BLaER1 treated with 17β-estradiol and CSF1 and Interleukin-3, amounts not matched to agents 10 nM and 100 nM (cell line): ENCODE results near the gene PAX7.

ENCODE experiments used
- H3K27ac ChIP-seq, 11 experiments: shearing (Covaris generic); formaldehyde crosslinking; 2 replicates each; pipeline ENCODE4 v1.8.1; 2022
- H3K27me3 ChIP-seq, 11 experiments: shearing (Covaris generic); formaldehyde crosslinking; 2 replicates each; pipeline ENCODE4 v1.8.1; 2022
- H3K36me3 ChIP-seq, 11 experiments: shearing (Covaris generic); formaldehyde crosslinking; 2 replicates each; pipeline ENCODE4 v1.8.1; 2022
- H3K4me1 ChIP-seq, 10 experiments: shearing (Covaris generic); formaldehyde crosslinking; 2 replicates each; pipeline ENCODE4 v1.8.1; 2022
- H3K4me2 ChIP-seq, 11 experiments: shearing (Covaris generic); formaldehyde crosslinking; 2 replicates each; pipeline ENCODE4 v1.8.1; 2022
- H3K4me3 ChIP-seq, 10 experiments: shearing (Covaris generic); formaldehyde crosslinking; 2 replicates each; pipeline ENCODE4 v1.8.1; 2022
- H3K9ac ChIP-seq, 11 experiments: shearing (Covaris generic); formaldehyde crosslinking; 2 replicates each; pipeline ENCODE4 v1.8.1; 2022
- H3K9me3 ChIP-seq, 11 experiments: shearing (Covaris generic); formaldehyde crosslinking; replicated peaks in 1 of 11; 2 replicates each; pipeline ENCODE4 v1.8.1; 2022
- H4K20me1 ChIP-seq, 11 experiments: shearing (Covaris generic); formaldehyde crosslinking; 2 replicates each; pipeline ENCODE4 v1.8.1; 2022
- Cebpa-rat ChIP-seq, 11 experiments: shearing (Covaris generic); IDR thresholded peaks; 2 replicates each; pipeline ENCODE4 v1.8.1; 2022

PAX7 gene

DNA sequence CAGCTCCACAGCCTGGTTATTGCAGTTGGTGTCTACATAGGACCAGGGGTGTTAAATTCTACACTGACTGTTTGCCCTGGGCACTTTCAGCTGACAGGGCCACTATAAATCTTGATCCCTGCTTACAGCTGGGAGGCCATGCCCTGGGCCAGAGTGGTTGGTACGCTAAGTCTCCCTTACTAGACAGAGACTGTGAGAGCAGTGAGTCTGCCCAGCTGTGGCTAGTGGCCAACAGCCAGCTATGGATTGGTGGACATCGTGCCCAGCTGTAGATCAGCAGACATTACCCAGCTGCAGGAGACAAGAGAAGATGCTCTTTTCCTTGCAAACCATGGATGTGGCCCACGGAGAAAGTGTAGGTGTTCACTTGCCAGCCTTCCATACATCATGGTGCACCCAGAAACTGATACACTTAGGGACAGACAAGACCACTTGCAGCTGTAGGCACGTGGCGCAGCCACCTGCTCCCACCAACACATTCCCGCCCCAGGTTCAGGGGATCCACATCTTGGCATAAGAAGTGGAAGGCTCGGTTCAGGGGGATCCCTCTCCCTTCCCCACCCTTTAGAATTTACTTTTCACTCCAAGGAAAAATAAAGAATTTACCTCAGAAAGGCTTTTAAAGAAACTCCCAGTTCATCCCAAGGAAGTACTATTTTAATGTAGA, 16.4 kb upstream of the PAX7 start:
- TF ChIP-seq Cebpa-rat (IDR thresholded peaks at IDR 0.05) = no peak
- Histone ChIP-seq H3K4me1 (no peaks in the 10 kb centered on the region), H4K20me1 (no peaks in the 10 kb centered on the region; a peak in 1 of 22 replicates), H3K36me3 (no peaks in the 10 kb centered on the region), H3K9ac (no peak overlapping the region), H3K9me3 (no peaks in the 10 kb centered on the region), H3K27me3 (peaks cover 0 to 17% (median 4%) of the 10 kb centered on the region in 11 experiments; a peak in 11 of 22 replicates), H3K27ac (no peak overlapping the region), H3K4me3 (no peak overlapping the region), H3K4me2 (no peak overlapping the region)

DNA sequence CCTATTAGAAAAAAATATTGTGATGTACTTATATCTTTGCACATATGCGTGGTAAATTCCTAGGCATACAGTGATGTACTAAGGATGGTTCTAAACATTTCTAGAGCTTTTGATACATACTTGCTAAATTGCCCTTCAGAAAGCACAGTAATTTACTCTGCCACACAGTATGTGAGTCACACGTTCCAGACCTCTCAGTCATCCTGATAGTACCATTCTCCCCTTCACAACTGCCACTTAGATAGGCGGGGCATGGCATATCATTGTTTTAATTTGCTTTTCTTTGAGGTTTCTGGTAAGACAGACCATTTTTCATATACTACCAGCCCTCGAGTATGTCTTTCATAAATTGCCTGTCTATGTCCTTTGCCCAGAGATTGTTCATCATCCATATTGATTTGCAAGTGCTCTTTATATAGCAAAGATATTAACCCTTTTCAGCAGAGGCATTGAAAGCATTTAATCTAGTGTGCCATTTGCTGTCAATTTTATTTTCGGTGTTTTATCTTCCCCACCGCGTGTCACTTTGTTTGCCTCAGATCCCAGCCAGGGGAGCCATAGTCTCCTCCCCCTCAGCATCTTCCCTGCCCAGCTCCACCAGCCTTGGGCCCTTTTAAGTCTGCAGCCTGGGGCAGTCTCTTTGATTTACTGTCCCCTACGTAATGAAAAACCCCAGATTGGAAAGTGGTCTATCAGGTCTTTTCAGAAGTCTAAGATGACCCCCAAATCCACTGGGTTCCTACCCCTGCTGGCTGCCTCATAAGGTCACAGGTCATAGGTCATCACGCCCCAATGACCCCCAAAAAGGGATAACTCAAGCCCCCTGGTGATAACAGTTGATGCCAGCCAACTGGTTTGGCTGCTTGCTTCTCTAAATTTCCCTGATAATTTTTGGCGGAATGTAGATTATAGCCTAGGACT, 11.8 kb upstream of the PAX7 start:
- Histone ChIP-seq H3K36me3 (no peaks in the 10 kb centered on the region), H3K27ac (no peak overlapping the region), H3K27me3 (peaks cover 0 to 37% (median 24%) of the 10 kb centered on the region in 11 experiments; a peak in 17 of 22 replicates), H4K20me1 (no peaks in the 10 kb centered on the region; a peak in 1 of 22 replicates), H3K9ac (no peak overlapping the region), H3K4me1 (no peaks in the 10 kb centered on the region), H3K9me3 (no peaks in the 10 kb centered on the region), H3K4me3 (no peak overlapping the region), H3K4me2 (no peak overlapping the region)
- no peak for TF ChIP-seq Cebpa-rat (IDR thresholded peaks at IDR 0.05)

DNA sequence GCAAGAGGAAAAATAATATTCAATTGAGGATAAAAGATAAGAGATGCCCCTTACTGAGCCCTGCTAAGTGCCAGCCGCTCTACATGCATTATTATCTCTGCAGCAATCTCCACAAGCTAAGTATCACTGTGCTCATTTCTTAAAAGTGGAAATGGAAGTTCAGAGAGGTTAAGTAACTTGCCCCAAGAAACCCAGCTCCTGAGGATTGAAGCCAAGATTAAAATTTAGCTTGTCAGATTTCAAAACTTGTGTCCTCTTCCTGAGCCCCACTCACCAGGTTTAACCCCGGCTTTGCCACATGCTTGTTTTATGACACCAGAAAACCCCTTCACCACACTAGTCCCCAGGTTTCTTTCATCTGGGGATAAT, 11.2 kb upstream of the PAX7 start:
- no peaks in the 10 kb centered on the region for H3K4me1 ChIP-seq
- no peaks in the 10 kb centered on the region; a peak in 1 of 22 replicates for H4K20me1 ChIP-seq
- TF ChIP-seq Cebpa-rat (IDR thresholded peaks at IDR 0.05) = no peak
- no peaks in the 10 kb centered on the region for H3K9me3 ChIP-seq
- no peak overlapping the region for H3K27ac ChIP-seq
- no peak overlapping the region for H3K9ac ChIP-seq
- H3K4me3 ChIP-seq = no peak overlapping the region
- no peaks in the 10 kb centered on the region for H3K36me3 ChIP-seq
- peaks cover 6 to 44% (median 31%) of the 10 kb centered on the region in 11 experiments for H3K27me3 ChIP-seq
- H3K4me2 ChIP-seq = no peak overlapping the region

DNA sequence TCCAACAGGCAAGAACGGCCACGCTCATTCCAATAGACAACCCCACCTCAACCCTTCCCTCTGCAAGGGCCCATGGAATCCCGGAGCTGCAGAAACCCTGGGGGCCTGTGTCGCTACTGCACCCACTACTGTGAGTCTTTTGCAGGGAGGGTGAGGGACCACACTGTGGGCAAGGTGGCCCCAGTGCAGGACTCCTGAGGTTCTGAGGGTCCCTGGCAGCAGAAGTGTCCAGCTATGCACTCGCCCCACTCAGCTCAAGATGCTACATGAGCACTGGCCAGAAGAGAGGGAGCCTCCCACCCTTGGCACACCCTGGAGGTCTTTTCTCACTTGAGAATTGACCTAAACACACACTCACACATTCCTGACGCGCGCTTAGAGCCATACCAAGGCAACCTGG, 2.1 kb upstream of the PAX7 start:
- peaks cover 0 to 18% (median 6%) of the 10 kb centered on the region in 11 experiments; a peak in 9 of 22 replicates for H3K9me3 ChIP-seq

DNA sequence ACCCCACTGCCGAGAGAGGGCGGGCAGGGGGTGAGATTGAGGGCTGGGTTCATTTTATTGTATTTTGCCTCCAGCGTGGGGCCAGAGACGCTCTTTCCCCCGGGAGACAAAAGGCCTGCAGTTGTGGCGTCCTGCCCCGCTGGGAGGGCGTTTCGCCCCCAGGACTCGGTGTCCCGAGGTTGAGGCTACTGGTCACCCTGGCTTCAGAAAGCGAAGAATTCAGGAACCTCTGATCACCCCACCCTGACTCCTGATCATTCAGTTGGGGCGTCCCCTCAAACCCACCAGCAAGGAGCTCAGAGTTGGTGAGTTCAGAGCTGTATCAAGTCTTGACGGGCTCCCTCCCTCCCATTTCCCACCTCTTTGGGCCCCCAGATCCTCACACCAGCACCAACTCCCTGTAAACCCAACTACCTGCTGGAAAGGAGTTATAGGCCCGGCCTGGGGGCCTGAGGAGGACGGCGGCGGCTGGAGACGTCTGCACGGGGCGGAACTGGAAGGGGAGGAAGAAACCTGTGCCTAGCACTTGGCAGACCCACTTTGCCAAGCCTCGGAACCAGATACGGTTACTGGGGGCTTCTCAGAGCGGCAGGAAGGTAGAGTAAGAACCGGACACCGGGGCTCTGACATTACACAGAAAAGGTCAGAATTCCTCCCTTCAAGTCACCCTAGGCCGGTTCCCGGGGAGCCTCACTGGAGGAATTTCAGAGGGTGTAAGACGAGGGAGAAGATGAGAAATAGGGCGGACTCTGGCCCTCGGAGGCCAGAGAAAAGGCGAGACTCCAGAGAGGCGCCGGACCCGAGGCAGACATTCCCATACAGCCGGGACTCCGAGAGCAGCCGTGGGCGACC, 761 bp upstream of the PAX7 start:
- Histone ChIP-seq H3K9me3 (peaks cover 0 to 18% (median 6%) of the 10 kb centered on the region in 11 experiments; a peak in 9 of 22 replicates), H3K4me3 (no peak overlapping the region), H4K20me1 (peaks cover 0 to 73% (median 59%) of the 10 kb centered on the region in 11 experiments; a peak in 18 of 22 replicates), H3K36me3 (no peaks in the 10 kb centered on the region), H3K4me1 (peaks cover 0 to 9% (median 2%) of the 10 kb centered on the region in 10 experiments; a peak in 4 of 20 replicates), H3K4me2 (no peak overlapping the region), H3K27me3 (peaks cover 99 to 100% (median 100%) of the 10 kb centered on the region in 11 experiments), H3K9ac (no peak overlapping the region), H3K27ac (no peak overlapping the region)
- TF ChIP-seq Cebpa-rat (IDR thresholded peaks at IDR 0.05) = no peak

More for the DNA sequence above, 2.1 kb upstream of the PAX7 start:
- Histone ChIP-seq H3K9ac (no peak overlapping the region), H3K4me2 (no peak overlapping the region), H3K27ac (no peak overlapping the region), H4K20me1 (peaks cover 0 to 59% (median 46%) of the 10 kb centered on the region in 11 experiments; a peak in 18 of 22 replicates), H3K27me3 (peaks cover 92 to 100% (median 100%) of the 10 kb centered on the region in 11 experiments), H3K4me1 (peaks cover 0 to 9% (median 2%) of the 10 kb centered on the region in 10 experiments; a peak in 4 of 20 replicates), H3K4me3 (no peak overlapping the region), H3K36me3 (no peaks in the 10 kb centered on the region)
- no peak for TF ChIP-seq Cebpa-rat (IDR thresholded peaks at IDR 0.05)

DNA sequence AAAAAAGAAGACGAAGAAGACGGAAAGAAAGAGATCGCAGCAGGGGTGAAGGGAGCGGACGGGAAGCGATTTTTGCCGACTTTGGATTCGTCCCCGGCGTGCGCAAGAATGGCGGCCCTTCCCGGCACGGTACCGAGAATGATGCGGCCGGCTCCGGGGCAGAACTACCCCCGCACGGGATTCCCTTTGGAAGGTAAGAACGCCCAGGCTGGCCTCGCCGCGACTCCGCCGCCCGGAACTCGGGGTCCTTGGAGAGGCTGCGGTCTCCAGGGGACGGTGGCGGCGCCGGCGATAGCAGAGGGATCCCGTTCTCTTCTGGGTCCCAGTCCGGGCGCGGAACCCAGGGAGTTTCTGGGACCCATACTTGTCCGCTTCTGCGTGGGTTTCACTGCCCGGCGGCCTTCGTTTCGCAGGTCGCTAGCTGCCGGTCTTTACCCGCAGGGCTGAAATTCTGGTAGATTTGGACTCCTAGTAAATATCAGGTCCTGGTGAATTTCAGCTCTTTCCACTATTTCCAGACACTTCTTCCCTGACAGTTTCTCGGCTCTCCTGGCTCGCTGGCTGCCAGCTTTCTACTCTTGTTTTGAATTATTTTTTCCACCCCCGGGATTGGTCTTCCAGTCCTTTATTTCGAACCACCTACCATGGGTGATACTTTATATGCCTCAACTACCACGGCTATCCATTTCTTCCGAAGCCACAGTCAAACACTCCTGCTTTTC, 1.0 kb downstream of the PAX7 start:
- no peak overlapping the region for H3K9ac ChIP-seq
- H3K27me3 ChIP-seq = peaks cover 99 to 100% (median 100%) of the 10 kb centered on the region in 11 experiments

DNA sequence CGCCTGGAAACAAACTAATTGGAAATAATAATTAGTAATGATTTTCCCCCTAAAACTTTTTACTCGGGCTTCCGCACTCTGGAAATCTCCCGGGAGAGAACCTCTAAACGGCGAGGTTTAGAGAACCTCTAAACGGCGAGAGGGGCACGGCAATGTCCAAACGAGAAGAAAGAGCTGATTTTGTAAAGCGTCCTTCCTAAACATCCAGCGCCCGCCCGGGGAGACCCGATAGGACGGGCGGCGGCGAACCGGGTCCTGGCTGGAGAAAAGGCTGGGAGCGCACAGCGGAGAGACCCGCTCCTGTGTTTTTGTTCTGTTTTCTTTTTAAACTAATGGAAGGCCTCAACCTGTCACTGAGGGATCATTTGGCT, 1.6 kb downstream of the PAX7 start:
- TF ChIP-seq Cebpa-rat (IDR thresholded peaks at IDR 0.05) = no peak
- Histone ChIP-seq H3K4me2 (no peak overlapping the region), H3K9me3 (peaks cover 0 to 18% (median 6%) of the 10 kb centered on the region in 11 experiments; a peak in 9 of 22 replicates), H3K27me3 (peaks cover 99 to 100% (median 100%) of the 10 kb centered on the region in 11 experiments), H3K9ac (no peak overlapping the region), H3K27ac (no peak overlapping the region), H3K4me1 (peaks cover 0 to 9% (median 2%) of the 10 kb centered on the region in 10 experiments; a peak in 4 of 20 replicates), H3K36me3 (no peaks in the 10 kb centered on the region), H3K4me3 (no peak overlapping the region), H4K20me1 (peaks cover 0 to 94% (median 80%) of the 10 kb centered on the region in 11 experiments; a peak in 18 of 22 replicates)

More for the DNA sequence above, 1.0 kb downstream of the PAX7 start:
- Histone ChIP-seq H3K4me2 (peak overlapping the region in 10 of 11 experiments; percentile 31 to 78 (median 48); a peak in 17 of 22 replicates), H3K27ac (no peak overlapping the region), H4K20me1 (peaks cover 0 to 89% (median 75%) of the 10 kb centered on the region in 11 experiments; a peak in 18 of 22 replicates), H3K9me3 (peaks cover 0 to 18% (median 6%) of the 10 kb centered on the region in 11 experiments; a peak in 9 of 22 replicates), H3K36me3 (no peaks in the 10 kb centered on the region), H3K4me1 (peaks cover 0 to 9% (median 2%) of the 10 kb centered on the region in 10 experiments; a peak in 4 of 20 replicates), H3K4me3 (peak overlapping the region in 5 of 10 experiments; percentile 35 to 47 (median 42); a peak in 7 of 20 replicates)
- TF ChIP-seq Cebpa-rat (IDR thresholded peaks at IDR 0.05) = no peak
